NB4 (cell line): Measurements from ENCODE around the gene PCSK2.

Experiments
- POLR2A ChIP-seq: IDR thresholded peaks from 2 replicates; pipeline ENCODE4 v1.6.1; 2011; ENCODE audit warnings: mild to moderate bottlenecking; ENCODE audit not compliant: insufficient read length; ENCODE audit errors: extremely low read depth
- TF ChIP-seq, protein P1 (sequence below): IDR thresholded peaks from one replicate; pipeline ENCODE4 v1.5.1; 2012; ENCODE audit warnings: low read depth, low read length
- TF ChIP-seq, protein P2 (sequence below): IDR thresholded peaks from 2 replicates; pipeline ENCODE4 v1.6.1; 2011; ENCODE audit warnings: low read depth, low read length

DNA sequence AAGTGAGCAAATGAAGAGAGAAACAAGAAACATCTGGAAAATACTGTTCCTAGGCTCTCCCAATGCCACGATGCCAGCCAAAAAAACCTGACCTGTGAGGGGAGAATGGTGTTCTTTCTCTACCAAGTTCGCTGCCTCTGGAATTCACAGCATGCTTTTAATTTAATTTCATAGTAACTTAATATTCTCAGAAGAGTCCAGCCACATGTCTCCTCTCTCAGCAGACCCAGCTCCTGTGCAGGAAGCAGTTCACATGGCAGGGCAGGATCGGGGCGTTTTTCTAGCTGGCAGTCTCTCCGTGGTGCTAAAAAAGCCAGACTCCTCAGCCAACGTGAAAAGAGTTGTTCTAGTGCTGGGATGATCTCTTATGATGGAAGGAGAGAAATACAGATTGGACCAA is 246.8 kb downstream of the PCSK2 start:
- TF ChIP-seq, protein P1, sequence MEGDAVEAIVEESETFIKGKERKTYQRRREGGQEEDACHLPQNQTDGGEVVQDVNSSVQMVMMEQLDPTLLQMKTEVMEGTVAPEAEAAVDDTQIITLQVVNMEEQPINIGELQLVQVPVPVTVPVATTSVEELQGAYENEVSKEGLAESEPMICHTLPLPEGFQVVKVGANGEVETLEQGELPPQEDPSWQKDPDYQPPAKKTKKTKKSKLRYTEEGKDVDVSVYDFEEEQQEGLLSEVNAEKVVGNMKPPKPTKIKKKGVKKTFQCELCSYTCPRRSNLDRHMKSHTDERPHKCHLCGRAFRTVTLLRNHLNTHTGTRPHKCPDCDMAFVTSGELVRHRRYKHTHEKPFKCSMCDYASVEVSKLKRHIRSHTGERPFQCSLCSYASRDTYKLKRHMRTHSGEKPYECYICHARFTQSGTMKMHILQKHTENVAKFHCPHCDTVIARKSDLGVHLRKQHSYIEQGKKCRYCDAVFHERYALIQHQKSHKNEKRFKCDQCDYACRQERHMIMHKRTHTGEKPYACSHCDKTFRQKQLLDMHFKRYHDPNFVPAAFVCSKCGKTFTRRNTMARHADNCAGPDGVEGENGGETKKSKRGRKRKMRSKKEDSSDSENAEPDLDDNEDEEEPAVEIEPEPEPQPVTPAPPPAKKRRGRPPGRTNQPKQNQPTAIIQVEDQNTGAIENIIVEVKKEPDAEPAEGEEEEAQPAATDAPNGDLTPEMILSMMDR: no peak
- TF ChIP-seq, protein P2, sequence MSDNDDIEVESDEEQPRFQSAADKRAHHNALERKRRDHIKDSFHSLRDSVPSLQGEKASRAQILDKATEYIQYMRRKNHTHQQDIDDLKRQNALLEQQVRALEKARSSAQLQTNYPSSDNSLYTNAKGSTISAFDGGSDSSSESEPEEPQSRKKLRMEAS: no peak
- no peak for TF ChIP-seq POLR2A
